Stimulated activated CD8-positive, alpha-beta memory T cell treated with anti-CD3 and anti-CD28 coated beads, Interleukin-4, amount 100 ng/mL, for 1 hour (primary cell): ENCODE measurements around the gene LRRC37A3.
A peak's percentile ranks its signal among the peaks of the same experiment; 100 is the strongest.
"Not testable (repeated sequence)": the region's sequence is repeated elsewhere in the genome, so short reads cannot be mapped to it uniquely, and the experiment has no call there.

ENCODE experiments used
- DNase-seq, 2 donors: peaks; one replicate each; pipeline ENCODE4 v3.0.0-alpha.2; 2020; ENCODE audit warnings: low read depth in 2 of 2, low spot score in 1 of 2

The LRRC37A3 gene

GRCh38 chr17:64836623-64837017 lies 82.7 kb downstream of the LRRC37A3 start:
- peak in 1 of 2 donors; percentile 2 for DNase-seq

- DNase-seq = not testable (repeated sequence)
Observed at GRCh38 chr17:64834060-64834459, 85.2 kb downstream of the LRRC37A3 start.

GRCh38 chr17:64830631-64831040 lies 88.6 kb downstream of the LRRC37A3 start:
- DNase-seq = not testable (repeated sequence)

- DNase-seq = not testable (repeated sequence)
Observed at GRCh38 chr17:64829824-64830630, 89.3 kb downstream of the LRRC37A3 start.

GRCh38 chr17:64829068-64829467 lies 90.2 kb downstream of the LRRC37A3 start:
- DNase-seq = not testable (repeated sequence)

GRCh38 chr17:64818904-64819303 lies 100.4 kb downstream of the LRRC37A3 start:
- DNase-seq = not testable (repeated sequence)

- DNase-seq = not testable (repeated sequence)
Observed at GRCh38 chr17:64815833-64816198, 103.5 kb downstream of the LRRC37A3 start.

GRCh38 chr17:64814993-64815832 lies 104.1 kb downstream of the LRRC37A3 start:
- not testable (repeated sequence) for DNase-seq

GRCh38 chr17:64808178-64808977 lies 110.9 kb downstream of the LRRC37A3 start:
- peak; percentile 27 to 30 for DNase-seq
